ENCODE results near the gene FAM181A. TPM values are rescaled to one million over a fixed set of nuclear protein-coding genes. Genes with fewer than 3 reads are reported as not detected.

The FAM181A gene
- total RNA-seq, 1 experiment from 2014 or later: not detected

- Histone ChIP-seq H2AK5ac (ENCODE audit: insufficient read length, low read length) (no peak overlapping the region), H3K23ac (ENCODE audit: insufficient read length, low read depth, low read length) (no peak overlapping the region), H3K27me3 (ENCODE audit: insufficient read depth, low read length) (no peaks in the 10 kb centered on the region), H4K91ac (ENCODE audit: insufficient read length, low read depth, low read length) (no peak overlapping the region), H2BK20ac (ENCODE audit: low read depth, low read length, poor library complexity, severe bottlenecking) (no peak overlapping the region), H3T11ph (ENCODE audit: low read length) (no peak overlapping the region), H2BK15ac (ENCODE audit: low read depth, low read length) (no peak overlapping the region), H2AFZ (ENCODE audit: low read length) (no peak overlapping the region), H4K5ac (ENCODE audit: insufficient read length, low read depth, low read length) (no peak overlapping the region), H4K20me1 (ENCODE audit: control insufficient read depth, insufficient read depth, insufficient read length) (no peaks in the 10 kb centered on the region), H2BK5ac (ENCODE audit: insufficient read length, low read length) (no peak overlapping the region), H3K4me1 (ENCODE audit: insufficient read depth, low read length) (no peaks in the 10 kb centered on the region), H3K9me3 (ENCODE audit: control insufficient read depth, low read depth, low read length) (no peaks in the 10 kb centered on the region), H3K79me2 (ENCODE audit: insufficient read depth, low read length) (no peaks in the 10 kb centered on the region), H3K4ac (ENCODE audit: low read depth, low read length) (no peak overlapping the region), H4K8ac (replicated peaks; ENCODE audit: insufficient read length, low read depth, low read length) (no peak overlapping the region), H3K9ac (ENCODE audit: extremely low read depth, insufficient read length, low read length) (no peak overlapping the region), H2BK12ac (ENCODE audit: insufficient read length, low read depth, low read length) (no peak overlapping the region), H3K4me2 (ENCODE audit: insufficient read depth, insufficient read length, low read length) (no peak overlapping the region), H2BK120ac (ENCODE audit: low read depth, low read length, poor library complexity, severe bottlenecking) (no peak overlapping the region), H3K14ac (ENCODE audit: insufficient read depth, low read length) (no peak overlapping the region), H3K79me1 (ENCODE audit: insufficient read depth, low read depth, low read length, poor library complexity, severe bottlenecking) (no peaks in the 10 kb centered on the region), H3K27ac (ENCODE audit: insufficient read length, low read depth, low read length) (no peak overlapping the region), H3K18ac (ENCODE audit: insufficient read length, low read depth, low read length) (no peak overlapping the region), H3K56ac (ENCODE audit: insufficient read length, low read depth, low read length) (no peak overlapping the region), H3K23me2 (ENCODE audit: insufficient read length, low read depth, low read length, poor library complexity, severe bottlenecking) (no peaks in the 10 kb centered on the region)
- no peak for DNase-seq
- H3K27ac Mint-ChIP-seq: no peak overlapping the region
- no CpG with 5 or more reads among the region's 4 CpGs for WGBS (ENCODE audit: extremely low coverage, insufficient read length, low lambda C conversion rate)
- H3K36me3 Mint-ChIP-seq (ENCODE audit: insufficient read depth in 1 of 3, low read depth in 3 of 3): no peaks in the 10 kb centered on the region
- TF ChIP-seq CTCF (conservative IDR thresholded peaks at IDR 0.05): no peak
- no peaks in the 10 kb centered on the region; the same call in none of the 2 replicates for H3K27me3 Mint-ChIP-seq (ENCODE audit: low read depth)
- no peak overlapping the region for H3K4me3 Mint-ChIP-seq
- peaks cover 14 to 17% of the 10 kb centered on the region in 2 experiments for H3K4me1 Mint-ChIP-seq
- no peaks in the 10 kb centered on the region; a peak in 1 of 5 replicates for H3K9me3 Mint-ChIP-seq
These were observed 21.5 kb upstream of the FAM181A start for GRCh38 chr14:93905623-93906022.

All from H9 (cell line).